ENCODE results near the gene TMOD2. TPM values are rescaled to one million over a fixed set of nuclear protein-coding genes. Genes with fewer than 3 reads are reported as not detected.

The TMOD2 gene
- total RNA-seq, 1 experiment from 2014 or later, result 5.7 TPM

DNA sequence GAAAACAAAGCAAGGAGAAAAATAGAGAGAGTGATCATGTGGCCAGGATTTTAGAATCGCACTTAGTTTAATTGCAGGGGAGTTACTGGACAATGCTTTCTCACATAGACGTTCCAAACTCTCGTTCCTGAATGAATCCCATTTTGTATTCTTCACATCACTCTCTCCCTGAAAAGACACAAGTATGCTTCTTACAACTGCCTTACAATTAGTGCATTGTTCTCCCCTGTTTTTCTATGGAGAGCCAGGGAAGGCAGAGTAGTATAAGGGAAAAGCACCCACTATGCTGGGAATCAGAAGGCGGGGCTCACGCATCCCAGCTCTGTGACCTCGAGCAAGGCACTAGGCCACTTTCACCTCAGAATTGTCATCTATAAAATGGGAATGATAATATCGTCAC, 14.4 kb downstream of the TMOD2 start (continued):
- TF ChIP-seq, protein P1, sequence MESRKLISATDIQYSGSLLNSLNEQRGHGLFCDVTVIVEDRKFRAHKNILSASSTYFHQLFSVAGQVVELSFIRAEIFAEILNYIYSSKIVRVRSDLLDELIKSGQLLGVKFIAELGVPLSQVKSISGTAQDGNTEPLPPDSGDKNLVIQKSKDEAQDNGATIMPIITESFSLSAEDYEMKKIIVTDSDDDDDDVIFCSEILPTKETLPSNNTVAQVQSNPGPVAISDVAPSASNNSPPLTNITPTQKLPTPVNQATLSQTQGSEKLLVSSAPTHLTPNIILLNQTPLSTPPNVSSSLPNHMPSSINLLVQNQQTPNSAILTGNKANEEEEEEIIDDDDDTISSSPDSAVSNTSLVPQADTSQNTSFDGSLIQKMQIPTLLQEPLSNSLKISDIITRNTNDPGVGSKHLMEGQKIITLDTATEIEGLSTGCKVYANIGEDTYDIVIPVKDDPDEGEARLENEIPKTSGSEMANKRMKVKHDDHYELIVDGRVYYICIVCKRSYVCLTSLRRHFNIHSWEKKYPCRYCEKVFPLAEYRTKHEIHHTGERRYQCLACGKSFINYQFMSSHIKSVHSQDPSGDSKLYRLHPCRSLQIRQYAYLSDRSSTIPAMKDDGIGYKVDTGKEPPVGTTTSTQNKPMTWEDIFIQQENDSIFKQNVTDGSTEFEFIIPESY (IDR thresholded peaks at IDR 0.05; ENCODE audit: extremely low read depth, insufficient replicate concordance, low read length), result no peak
- no peak for TF ChIP-seq POLR2A (IDR thresholded peaks at IDR 0.05; ENCODE audit: borderline replicate concordance, extremely low read depth, insufficient read depth, insufficient read length)
- TF ChIP-seq, protein P2, sequence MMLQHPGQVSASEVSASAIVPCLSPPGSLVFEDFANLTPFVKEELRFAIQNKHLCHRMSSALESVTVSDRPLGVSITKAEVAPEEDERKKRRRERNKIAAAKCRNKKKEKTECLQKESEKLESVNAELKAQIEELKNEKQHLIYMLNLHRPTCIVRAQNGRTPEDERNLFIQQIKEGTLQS (IDR thresholded peaks at IDR 0.05), result no peak

DNA sequence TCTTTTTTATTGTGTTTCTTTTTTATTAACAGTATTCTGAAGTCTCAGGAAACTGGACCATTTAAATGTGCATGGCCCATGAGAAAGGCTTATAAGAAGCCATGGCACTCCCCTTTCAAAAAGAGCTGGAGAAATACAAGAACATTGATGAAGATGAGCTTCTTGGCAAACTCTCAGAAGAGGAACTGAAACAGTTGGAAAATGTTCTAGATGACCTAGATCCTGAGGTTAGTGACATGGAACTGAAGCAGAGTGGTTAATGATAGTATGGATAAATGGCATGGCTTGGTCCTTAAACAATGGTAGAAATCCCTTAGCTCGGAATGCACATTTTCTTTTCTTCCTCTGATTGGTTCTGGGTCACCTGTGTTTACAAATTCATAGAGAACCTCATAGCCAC, 14.9 kb downstream of the TMOD2 start:
- ChIA-PET CTCF (interaction anchor here (1.2 kb wide), 1 partner anchor 10 kb away, joined by 5 read pairs; no protein-coding TSS in a partner anchor), POLR2A (no interaction called here), RAD21 (ENCODE audit: low non-redundant PET in 1 of 2, low total read pairs in 2 of 2, uncharacterized antibody in 2 of 2, unreplicated experiment in 2 of 2) (no interaction called here)
- TF ChIP-seq SP1 (IDR thresholded peaks at IDR 0.05; ENCODE audit: low read depth) (no peak), ZFX (IDR thresholded peaks at IDR 0.05) (no peak), RAD21 (IDR thresholded peaks at IDR 0.05; ENCODE audit: low read depth) (no peak), SIN3A (IDR thresholded peaks at IDR 0.05; ENCODE audit: low read depth) (no peak)
- TF ChIP-seq, protein P3, sequence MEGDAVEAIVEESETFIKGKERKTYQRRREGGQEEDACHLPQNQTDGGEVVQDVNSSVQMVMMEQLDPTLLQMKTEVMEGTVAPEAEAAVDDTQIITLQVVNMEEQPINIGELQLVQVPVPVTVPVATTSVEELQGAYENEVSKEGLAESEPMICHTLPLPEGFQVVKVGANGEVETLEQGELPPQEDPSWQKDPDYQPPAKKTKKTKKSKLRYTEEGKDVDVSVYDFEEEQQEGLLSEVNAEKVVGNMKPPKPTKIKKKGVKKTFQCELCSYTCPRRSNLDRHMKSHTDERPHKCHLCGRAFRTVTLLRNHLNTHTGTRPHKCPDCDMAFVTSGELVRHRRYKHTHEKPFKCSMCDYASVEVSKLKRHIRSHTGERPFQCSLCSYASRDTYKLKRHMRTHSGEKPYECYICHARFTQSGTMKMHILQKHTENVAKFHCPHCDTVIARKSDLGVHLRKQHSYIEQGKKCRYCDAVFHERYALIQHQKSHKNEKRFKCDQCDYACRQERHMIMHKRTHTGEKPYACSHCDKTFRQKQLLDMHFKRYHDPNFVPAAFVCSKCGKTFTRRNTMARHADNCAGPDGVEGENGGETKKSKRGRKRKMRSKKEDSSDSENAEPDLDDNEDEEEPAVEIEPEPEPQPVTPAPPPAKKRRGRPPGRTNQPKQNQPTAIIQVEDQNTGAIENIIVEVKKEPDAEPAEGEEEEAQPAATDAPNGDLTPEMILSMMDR (IDR thresholded peaks at IDR 0.05 in 2 of 3, conservative IDR thresholded peaks at IDR 0.05 in 1 of 3; ENCODE audit: borderline replicate concordance in 1 of 3, insufficient read depth in 1 of 3, low read depth in 2 of 3, low read length in 2 of 3), result no peak
- Histone ChIP-seq H3K4me2 (ENCODE audit: low read length) (no peak overlapping the region), H3K9me3 (ENCODE audit: control insufficient read depth in 1 of 2, insufficient read depth in 1 of 2, low read depth in 1 of 2, low read length in 2 of 2) (no peaks in the 10 kb centered on the region), H2AFZ (ENCODE audit: low read depth, low read length, poor library complexity, severe bottlenecking) (no peak overlapping the region), H3K9me2 (ENCODE audit: insufficient read depth) (no peaks in the 10 kb centered on the region), H3K4me1 (ENCODE audit: control insufficient read depth in 1 of 2, insufficient read depth in 2 of 2, low read length in 2 of 2) (no peaks in the 10 kb centered on the region), H3K79me2 (ENCODE audit: insufficient read depth, low read length) (no peaks in the 10 kb centered on the region), H3K27ac (ENCODE audit: low read depth, low read length) (no peak overlapping the region), H3K36me3 (ENCODE audit: control insufficient read depth in 1 of 2, insufficient read depth in 2 of 2, low read length in 2 of 2) (no peaks in the 10 kb centered on the region), H3K4me3 (replicated peaks in 1 of 2; ENCODE audit: low read depth in 1 of 2, low read length in 2 of 2) (no peak overlapping the region), H4K20me1 (ENCODE audit: insufficient read depth) (no peaks in the 10 kb centered on the region), H3K9ac (ENCODE audit: low read length) (no peak overlapping the region), H3K27me3 (ENCODE audit: insufficient read depth, low read length) (no peaks in the 10 kb centered on the region)
- intact Hi-C loops (cut with micrococcal nuclease), result no loop called here
- no peak for DNase-seq (ENCODE audit: low read depth, low spot score)
- no TSS peak for BruUV-seq (replicated peaks)
- ATAC-seq, result no peak
